NCI-H69 (cell line): ENCODE data around the gene TBC1D22A.
A peak's percentile ranks its signal among the peaks of the same experiment; 100 is the strongest.

Experiments used
- DNase-seq: peaks from one replicate; lab custom pipeline; 2025; lab: John Stamatoyannopoulos, UW

TBC1D22A gene

GRCh38 chr22:46958191-46958590 lies 195.7 kb downstream of the TBC1D22A start:
- no peak for DNase-seq

GRCh38 chr22:46958658-46959057 lies 196.2 kb downstream of the TBC1D22A start:
- no peak for DNase-seq

GRCh38 chr22:46959369-46959768 lies 196.9 kb downstream of the TBC1D22A start:
- DNase-seq, result no peak

GRCh38 chr22:46961591-46962295 lies 199.3 kb downstream of the TBC1D22A start:
- DNase-seq, result no peak

- peak; percentile 14 for DNase-seq
Measured at GRCh38 chr22:46962406-46962805, 200.0 kb downstream of the TBC1D22A start.

GRCh38 chr22:46963672-46964545 lies 201.5 kb downstream of the TBC1D22A start:
- DNase-seq, result peak; percentile 75

- DNase-seq, result no peak
Measured at GRCh38 chr22:46964773-46965550, 202.5 kb downstream of the TBC1D22A start.

- no peak for DNase-seq
Measured at GRCh38 chr22:46965555-46966494, 203.4 kb downstream of the TBC1D22A start.

- DNase-seq, result no peak
Measured at GRCh38 chr22:46966495-46966845, 204.0 kb downstream of the TBC1D22A start.

- DNase-seq, result no peak
Measured at GRCh38 chr22:46966846-46967245, 204.4 kb downstream of the TBC1D22A start.

- peak; percentile 37 for DNase-seq
Measured at GRCh38 chr22:46967445-46968358, 205.3 kb downstream of the TBC1D22A start.

- no peak for DNase-seq
Measured at GRCh38 chr22:46968359-46968740, 205.9 kb downstream of the TBC1D22A start.

- DNase-seq, result no peak
Measured at GRCh38 chr22:46968848-46969247, 206.4 kb downstream of the TBC1D22A start.

GRCh38 chr22:46969491-46969890 lies 207.0 kb downstream of the TBC1D22A start:
- DNase-seq, result no peak

- no peak for DNase-seq
Measured at GRCh38 chr22:46969961-46970360, 207.5 kb downstream of the TBC1D22A start.

- DNase-seq, result no peak
Measured at GRCh38 chr22:46970411-46971098, 208.1 kb downstream of the TBC1D22A start.

- DNase-seq, result no peak
Measured at GRCh38 chr22:46971099-46971763, 208.8 kb downstream of the TBC1D22A start.

- no peak for DNase-seq
Measured at GRCh38 chr22:46971764-46972125, 209.3 kb downstream of the TBC1D22A start.

- DNase-seq, result no peak
Measured at GRCh38 chr22:46972256-46972655, 209.8 kb downstream of the TBC1D22A start.
